H9 (cell line): ENCODE results near the gene PLD1. TPM values are rescaled to one million over a fixed set of nuclear protein-coding genes. Genes with fewer than 3 reads are reported as not detected.

Source experiments
- DNase-seq: peaks from one replicate; pipeline ENCODE4 v3.0.0-alpha.2; 2017
- H2AFZ ChIP-seq: one replicate; pipeline ENCODE4 v1.6.1; 2013; ENCODE audit warnings: mild to moderate bottlenecking, low read length, control low read depth, moderate library complexity
- H2AK5ac ChIP-seq: 2 replicates; pipeline ENCODE4 v1.6.1; 2013; ENCODE audit warnings: low read length, control low read depth, mixed read lengths; ENCODE audit not compliant: insufficient read length
- H2BK120ac ChIP-seq: one replicate; pipeline ENCODE4 v1.6.1; 2013; ENCODE audit warnings: low read depth, mild to moderate bottlenecking, low read length, control low read depth, inconsistent platforms; ENCODE audit not compliant: poor library complexity, severe bottlenecking
- H2BK12ac ChIP-seq: 2 replicates; pipeline ENCODE4 v1.6.1; 2013; ENCODE audit warnings: low read length, control low read depth, mixed read lengths, low read depth; ENCODE audit not compliant: insufficient read length
- H2BK15ac ChIP-seq: 2 replicates; pipeline ENCODE4 v1.6.1; 2013; ENCODE audit warnings: low read depth, low read length, control low read depth
- H2BK20ac ChIP-seq: one replicate; pipeline ENCODE4 v1.6.1; 2013; ENCODE audit warnings: low read depth, mild to moderate bottlenecking, low read length, control low read depth, inconsistent platforms; ENCODE audit not compliant: poor library complexity, severe bottlenecking
- H2BK5ac ChIP-seq: 2 replicates; pipeline ENCODE4 v1.6.1; 2013; ENCODE audit warnings: low read length, control low read depth, mixed read lengths; ENCODE audit not compliant: insufficient read length
- H3K14ac ChIP-seq: 2 replicates; pipeline ENCODE4 v1.6.1; 2013; ENCODE audit warnings: low read length, control low read depth; ENCODE audit not compliant: insufficient read depth
- H3K18ac ChIP-seq: 2 replicates; pipeline ENCODE4 v1.6.1; 2013; ENCODE audit warnings: low read depth, mild to moderate bottlenecking, mixed read lengths, low read length, control low read depth; ENCODE audit not compliant: insufficient read length
- H3K23ac ChIP-seq: 2 replicates; pipeline ENCODE4 v1.6.1; 2013; ENCODE audit warnings: low read length, control low read depth, mixed read lengths, low read depth; ENCODE audit not compliant: insufficient read length
- H3K23me2 ChIP-seq: 2 replicates; pipeline ENCODE4 v1.6.1; 2013; ENCODE audit warnings: low read depth, mild to moderate bottlenecking, mixed read lengths, low read length, control low read depth; ENCODE audit not compliant: insufficient read length, poor library complexity, severe bottlenecking
- H3K27ac ChIP-seq: 2 replicates; pipeline ENCODE4 v1.5.1; 2013; ENCODE audit warnings: low read length, control low read depth, mixed read lengths, low read depth; ENCODE audit not compliant: insufficient read length
- H3K27me3 ChIP-seq: 2 replicates; pipeline ENCODE4 v1.6.1; 2013; ENCODE audit warnings: low read length, control low read depth, inconsistent platforms; ENCODE audit not compliant: insufficient read depth
- H3K4ac ChIP-seq: 2 replicates; pipeline ENCODE4 v1.6.1; 2013; ENCODE audit warnings: low read depth, mild to moderate bottlenecking, control low read depth, inconsistent platforms, low read length, moderate library complexity
- H3K4me1 ChIP-seq: 2 replicates; pipeline ENCODE4 v1.6.1; 2013; ENCODE audit warnings: low read length, control low read depth, inconsistent platforms; ENCODE audit not compliant: insufficient read depth
- H3K4me2 ChIP-seq: 2 replicates; pipeline ENCODE4 v1.6.1; 2013; ENCODE audit warnings: low read length, control low read depth, mixed read lengths; ENCODE audit not compliant: insufficient read length, insufficient read depth
- H3K56ac ChIP-seq: 2 replicates; pipeline ENCODE4 v1.6.1; 2013; ENCODE audit warnings: low read depth, mild to moderate bottlenecking, mixed read lengths, low read length, control low read depth; ENCODE audit not compliant: insufficient read length
- H3K79me1 ChIP-seq: 2 replicates; pipeline ENCODE4 v1.6.1; 2013; ENCODE audit warnings: low read depth, mild to moderate bottlenecking, moderate library complexity, low read length, control low read depth, inconsistent platforms; ENCODE audit not compliant: insufficient read depth, poor library complexity, severe bottlenecking
- H3K79me2 ChIP-seq: 2 replicates; pipeline ENCODE4 v1.6.1; 2013; ENCODE audit warnings: low read length, control low read depth, inconsistent platforms; ENCODE audit not compliant: insufficient read depth
- H3K9ac ChIP-seq: 2 replicates; pipeline ENCODE4 v1.6.1; 2013; ENCODE audit warnings: low read length, control low read depth, mixed read lengths; ENCODE audit not compliant: insufficient read length; ENCODE audit errors: extremely low read depth
- H3K9me3 ChIP-seq: one replicate; pipeline ENCODE4 v1.6.1; 2013; ENCODE audit warnings: low read depth, low read length, inconsistent platforms; ENCODE audit not compliant: control insufficient read depth
- H3T11ph ChIP-seq: one replicate; pipeline ENCODE4 v1.6.1; 2013; ENCODE audit warnings: mild to moderate bottlenecking, low read length, control low read depth, inconsistent platforms
- H4K20me1 ChIP-seq: one replicate; pipeline ENCODE4 v1.6.1; 2013; ENCODE audit not compliant: control insufficient read depth, insufficient read length, insufficient read depth
- H4K5ac ChIP-seq: 2 replicates; pipeline ENCODE4 v1.6.1; 2013; ENCODE audit warnings: low read depth, mild to moderate bottlenecking, mixed read lengths, low read length, control low read depth; ENCODE audit not compliant: insufficient read length
- H4K8ac ChIP-seq: replicated peaks from 2 replicates; pipeline ENCODE4 v1.6.1; 2013; ENCODE audit warnings: low read length, control low read depth, mixed read lengths, low read depth; ENCODE audit not compliant: insufficient read length
- H4K91ac ChIP-seq: 2 replicates; pipeline ENCODE4 v1.6.1; 2013; ENCODE audit warnings: low read depth, mild to moderate bottlenecking, moderate library complexity, mixed read lengths, low read length, control low read depth; ENCODE audit not compliant: insufficient read length
- H3K27ac Mint-ChIP-seq, 3 experiments: 2 replicates in 2 of 3; 3 replicates in 1 of 3; pipeline ENCODE4 v1.8.0; 2020 to 2021; ENCODE audit warnings: mixed read lengths in 3 of 3, mild to moderate bottlenecking in 1 of 3, moderate library complexity in 1 of 3
- H3K27me3 Mint-ChIP-seq: 2 replicates; pipeline ENCODE4 v1.8.0; 2021; ENCODE audit warnings: low read depth, mild to moderate bottlenecking, moderate library complexity, mixed read lengths
- H3K36me3 Mint-ChIP-seq, 3 experiments: 2 replicates in 2 of 3; 3 replicates in 1 of 3; pipeline ENCODE4 v1.8.0; 2020 to 2021; ENCODE audit warnings: low read depth in 3 of 3, mixed read lengths in 3 of 3; ENCODE audit not compliant: insufficient read depth in 1 of 3
- H3K4me1 Mint-ChIP-seq, 2 experiments: 2 replicates each; pipeline ENCODE4 v1.8.0; 2020; ENCODE audit warnings: mixed read lengths in 2 of 2
- H3K4me3 Mint-ChIP-seq, 2 experiments: 2 replicates in 1 of 2; 3 replicates in 1 of 2; pipeline ENCODE4 v1.8.0; 2020 to 2021; ENCODE audit warnings: mild to moderate bottlenecking in 2 of 2, mixed read lengths in 2 of 2, moderate library complexity in 1 of 2
- H3K9me3 Mint-ChIP-seq, 2 experiments: 2 replicates in 1 of 2; 3 replicates in 1 of 2; pipeline ENCODE4 v1.8.0; 2020; ENCODE audit warnings: mild to moderate bottlenecking in 2 of 2, mixed read lengths in 2 of 2, moderate library complexity in 1 of 2
- CTCF ChIP-seq: fragments of 200-600 bp; sonication (generic); conservative IDR thresholded peaks from 3 replicates; pipeline ENCODE4 v1.8.0; 2021; ENCODE audit warnings: antibody characterized with exemption, mild to moderate bottlenecking
- WGBS: extraction: QIAGEN DNeasy Blood & Tissue Kit; methylation state at CpG from one replicate; pipeline ENCODE4 v1.1.7; 2013; ENCODE audit warnings: missing lambda C conversion rate, low lambda C conversion rate, mixed read lengths; ENCODE audit not compliant: insufficient read length; ENCODE audit errors: extremely low coverage; 5-methylcytosine and 5-hydroxymethylcytosine counted together
- total RNA-seq: library from RNA; stranded (reverse); gene quantifications from 2 replicates; pipeline ENCODE4 v1.2.1, GENCODE V29; 2021

PLD1 gene
- total RNA-seq, 1 experiment from 2014 or later: 1.8 TPM

- H4K20me1 ChIP-seq: no peaks in the 10 kb centered on the region
- no peak overlapping the region for H4K8ac ChIP-seq
- H3K18ac ChIP-seq: no peak overlapping the region
- TF ChIP-seq CTCF: no peak
- H3K56ac ChIP-seq: no peak overlapping the region
- H2BK120ac ChIP-seq: no peak overlapping the region
- H2BK12ac ChIP-seq: no peak overlapping the region
- Mint-ChIP-seq H3K9me3 (peaks cover 11% of the 10 kb centered on the region in 2 experiments), H3K27ac (no peak overlapping the region), H3K27me3 (no peaks in the 10 kb centered on the region), H3K4me3 (no peak overlapping the region), H3K36me3 (peaks cover 3 to 13% (median 5%) of the 10 kb centered on the region in 3 experiments; a peak in 5 of 7 replicates), H3K4me1 (no peaks in the 10 kb centered on the region)
- no peaks in the 10 kb centered on the region for H3K23me2 ChIP-seq
- no peaks in the 10 kb centered on the region for H3K9me3 ChIP-seq
- no peak overlapping the region for H3K4me2 ChIP-seq
- no peaks in the 10 kb centered on the region for H3K27me3 ChIP-seq
- H2AK5ac ChIP-seq: no peak overlapping the region
- H2AFZ ChIP-seq: no peak overlapping the region
- no peaks in the 10 kb centered on the region for H3K79me2 ChIP-seq
- H3K4me1 ChIP-seq: no peaks in the 10 kb centered on the region
- no peak overlapping the region for H3T11ph ChIP-seq
- no peak overlapping the region for H3K23ac ChIP-seq
- H3K79me1 ChIP-seq: no peaks in the 10 kb centered on the region
- no peak overlapping the region for H3K27ac ChIP-seq
- H2BK5ac ChIP-seq: no peak overlapping the region
- H4K5ac ChIP-seq: no peak overlapping the region
- H4K91ac ChIP-seq: no peak overlapping the region
- no peak overlapping the region for H2BK20ac ChIP-seq
- no CpG with 5 or more reads among the region's 3 CpGs for WGBS
- H3K14ac ChIP-seq: no peak overlapping the region
- DNase-seq: no peak
- no peak overlapping the region for H2BK15ac ChIP-seq
- H3K9ac ChIP-seq: no peak overlapping the region
- no peak overlapping the region for H3K4ac ChIP-seq
Measured at GRCh38 chr3:171711461-171712170, 98.7 kb downstream of the PLD1 start.
